CD14-positive monocyte (primary cell): Measurements from ENCODE around the gene PREP. TPM values are rescaled to one million over a fixed set of nuclear protein-coding genes. Genes with fewer than 3 reads are reported as not detected.

Experiments used
- DNase-seq, 3 donors: peaks; one replicate each; pipeline ENCODE4 v3.0.0-alpha.2; 2011 to 2022
- H2AFZ ChIP-seq: 2 replicates; pipeline ENCODE4 v1.6.0; 2012; ENCODE audit warnings: mild to moderate bottlenecking, low read depth, low read length, inconsistent platforms; ENCODE audit not compliant: insufficient read depth, poor library complexity, severe bottlenecking
- H3K27ac ChIP-seq, 2 donors: 1 replicate in 1 of 2; 2 replicates in 1 of 2; pipeline ENCODE4 v1.5.1; 2012 to 2013; ENCODE audit warnings: low read length in 2 of 2, control low read depth in 1 of 2, inconsistent platforms in 1 of 2, low read depth in 1 of 2, mild to moderate bottlenecking in 1 of 2
- H3K27me3 ChIP-seq, 2 donors: one replicate each; pipeline versions ENCODE4 v1.6.0 to v1.6.1; 2011 to 2013; ENCODE audit warnings: low read length in 2 of 2; ENCODE audit not compliant: control insufficient read depth in 2 of 2, insufficient read depth in 2 of 2
- H3K36me3 ChIP-seq, 2 donors: replicated peaks in 1 of 2; 1 replicate in 1 of 2; 2 replicates in 1 of 2; pipeline versions ENCODE4 v1.5.1 to v1.6.1; 2012 to 2013; ENCODE audit warnings: low read length in 2 of 2, control low read depth in 1 of 2, inconsistent platforms in 1 of 2, mild to moderate bottlenecking in 1 of 2; ENCODE audit not compliant: insufficient read depth in 2 of 2, control insufficient read depth in 1 of 2
- H3K4me1 ChIP-seq, 2 donors: 1 replicate in 1 of 2; 2 replicates in 1 of 2; pipeline versions ENCODE4 v1.5.1 to v1.6.1; 2012 to 2013; ENCODE audit warnings: low read length in 2 of 2, control low read depth in 1 of 2, inconsistent platforms in 1 of 2, mild to moderate bottlenecking in 1 of 2, moderate library complexity in 1 of 2; ENCODE audit not compliant: insufficient read depth in 2 of 2, control insufficient read depth in 1 of 2
- H3K4me2 ChIP-seq: replicated peaks from 2 replicates; pipeline ENCODE3; 2012; ENCODE audit warnings: low read length, moderate library complexity, mild to moderate bottlenecking; ENCODE audit not compliant: poor library complexity, severe bottlenecking; ENCODE audit errors: extremely low read depth
- H3K4me3 ChIP-seq, 3 experiments: fragments of 200-600 bp in 1 of 3; sonication (generic) in 1 of 3; replicated peaks in 1 of 3; 1 replicate in 2 of 3; 2 replicates in 1 of 3; pipeline ENCODE4 v1.5.1; 2011 to 2013; ENCODE audit warnings: low read length in 3 of 3, mild to moderate bottlenecking in 3 of 3, control low read depth in 2 of 3, low read depth in 2 of 3, inconsistent platforms in 1 of 3, moderate library complexity in 1 of 3
- H3K79me2 ChIP-seq: 2 replicates; pipeline ENCODE4 v1.6.0; 2012; ENCODE audit warnings: mild to moderate bottlenecking, control low read depth, inconsistent platforms, low read length, moderate library complexity; ENCODE audit not compliant: insufficient read depth
- H3K9ac ChIP-seq: 2 replicates; pipeline ENCODE4 v1.6.0; 2017; ENCODE audit warnings: low read length, mild to moderate bottlenecking; ENCODE audit not compliant: insufficient read depth, poor library complexity, severe bottlenecking
- H3K9me3 ChIP-seq, 2 donors: replicated peaks in 1 of 2; 1 replicate in 1 of 2; 2 replicates in 1 of 2; pipeline versions ENCODE4 v1.5.1 to v1.6.1; 2012 to 2013; ENCODE audit warnings: low read length in 2 of 2, control low read depth in 1 of 2; ENCODE audit not compliant: control insufficient read depth in 1 of 2, insufficient read depth in 1 of 2
- H4K20me1 ChIP-seq: 2 replicates; pipeline ENCODE4 v1.6.0; 2012; ENCODE audit warnings: mild to moderate bottlenecking, low read length, control low read depth, moderate library complexity; ENCODE audit not compliant: insufficient read depth
- H3K27ac Mint-ChIP-seq, 7 donors: one replicate each; pipeline ENCODE4 v1.8.0; 2020; ENCODE audit warnings: mild to moderate bottlenecking in 7 of 7, mixed read lengths in 7 of 7, moderate library complexity in 6 of 7, inconsistent platforms in 2 of 7
- H3K27me3 Mint-ChIP-seq, 3 donors: one replicate each; pipeline ENCODE4 v1.8.0; 2021 to 2022; ENCODE audit warnings: low read depth in 3 of 3, mild to moderate bottlenecking in 3 of 3, mixed read lengths in 3 of 3, moderate library complexity in 3 of 3, inconsistent platforms in 1 of 3
- H3K36me3 Mint-ChIP-seq, 2 donors: one replicate each; pipeline ENCODE4 v1.8.0; 2020; ENCODE audit warnings: mixed read lengths in 2 of 2, inconsistent platforms in 1 of 2, mild to moderate bottlenecking in 1 of 2
- H3K4me1 Mint-ChIP-seq: one replicate; pipeline ENCODE4 v1.8.0; 2020; ENCODE audit warnings: mild to moderate bottlenecking, mixed read lengths
- H3K4me3 Mint-ChIP-seq, 2 donors: one replicate each; pipeline ENCODE4 v1.8.0; 2020; ENCODE audit warnings: mild to moderate bottlenecking in 2 of 2, mixed read lengths in 2 of 2, moderate library complexity in 1 of 2
- H3K9me3 Mint-ChIP-seq, 7 donors: one replicate each; pipeline ENCODE4 v1.8.0; 2020 to 2022; ENCODE audit warnings: mixed read lengths in 7 of 7, mild to moderate bottlenecking in 6 of 7, moderate library complexity in 6 of 7, inconsistent platforms in 2 of 7
- CTCF ChIP-seq: fragments of 200-600 bp; IDR thresholded peaks from one replicate; pipeline ENCODE4 v1.8.0; 2022; ENCODE audit warnings: antibody characterized with exemption, mild to moderate bottlenecking
- WGBS: methylation state at CpG from one replicate; pipeline ENCODE4 v1.1.5; 2013; ENCODE audit warnings: missing lambda C conversion rate; ENCODE audit not compliant: insufficient coverage; 5-methylcytosine and 5-hydroxymethylcytosine counted together
- intact Hi-C, 2 donors: fragments of 100-400 bp; cut with micrococcal nuclease; formaldehyde crosslinking; loops; one replicate each; pipeline versions ENCODE4 v1.15.0 to v1.15.1; 2023
- polyA plus RNA-seq, 3 donors: library from polyadenylated mRNA; depleted of rRNA in 1 of 3; unstranded in 2 of 3; stranded (reverse) in 1 of 3; fragments of 300-500 nt in 2 of 3; fragments of >200 nt in 1 of 3; fragmentation: Illumina TruSeq in 2 of 3; gene quantifications; 1 replicate in 2 of 3; 2 replicates in 1 of 3; pipeline ENCODE4 v1.2.3, GENCODE V29; 2012 to 2021

The PREP gene
- polyA plus RNA-seq, 3 donors: 21.4 to 40.8 (median 30.7) TPM

- Mint-ChIP-seq H3K36me3 (peaks cover 30% of the 10 kb centered on the region in 2 donors), H3K4me1 (peaks cover 40% of the 10 kb centered on the region), H3K4me3 (no peak overlapping the region), H3K27me3 (peaks cover 0 to 1% (median 0%) of the 10 kb centered on the region in 3 donors), H3K27ac (no peak overlapping the region), H3K9me3 (no peaks in the 10 kb centered on the region)
- Histone ChIP-seq H4K20me1 (peaks cover 45% of the 10 kb centered on the region), H2AFZ (no peak overlapping the region), H3K36me3 (peaks cover 27 to 42% of the 10 kb centered on the region in 2 donors), H3K9me3 (no peaks in the 10 kb centered on the region), H3K4me2 (no peak overlapping the region), H3K4me1 (peaks cover 25 to 28% of the 10 kb centered on the region in 2 donors), H3K27ac (no peak overlapping the region), H3K79me2 (peaks cover 55% of the 10 kb centered on the region), H3K4me3 (no peak overlapping the region), H3K27me3 (no peaks in the 10 kb centered on the region), H3K9ac (no peak overlapping the region)
- DNase-seq: no peak
- intact Hi-C loops: no loop called here
- TF ChIP-seq CTCF: no peak
- 100% methylated on average over 3 of the region's 5 CpGs for WGBS
Measured at GRCh38 chr6:105398859-105399258, 4.0 kb downstream of the PREP start.

- 84% methylated on average over 4 of the region's 6 CpGs for WGBS
- Mint-ChIP-seq H3K4me3 (no peak overlapping the region), H3K27me3 (peaks cover 0 to 1% (median 0%) of the 10 kb centered on the region in 3 donors), H3K27ac (peak overlapping the region in 1 of 7 donors; percentile 21), H3K4me1 (peaks cover 35% of the 10 kb centered on the region), H3K9me3 (no peaks in the 10 kb centered on the region), H3K36me3 (peaks cover 32 to 33% of the 10 kb centered on the region in 2 donors)
- H3K36me3 ChIP-seq: peaks cover 30 to 48% of the 10 kb centered on the region in 2 donors
- H2AFZ ChIP-seq: no peak overlapping the region
- no peak overlapping the region for H3K4me3 ChIP-seq
- no peak overlapping the region for H3K9ac ChIP-seq
- no peak for DNase-seq
- TF ChIP-seq CTCF: no peak
- H3K4me1 ChIP-seq: peaks cover 21 to 23% of the 10 kb centered on the region in 2 donors
- H3K27ac ChIP-seq: no peak overlapping the region
- peaks cover 45% of the 10 kb centered on the region for H4K20me1 ChIP-seq
- no peak overlapping the region for H3K4me2 ChIP-seq
- no peaks in the 10 kb centered on the region for H3K9me3 ChIP-seq
- H3K27me3 ChIP-seq: no peaks in the 10 kb centered on the region
- intact Hi-C loops: no loop called here
- H3K79me2 ChIP-seq: peaks cover 55% of the 10 kb centered on the region
Measured at GRCh38 chr6:105397987-105398386, 4.9 kb downstream of the PREP start.
